HT-29 (cell line): ENCODE results near the gene SLITRK1. TPM values are rescaled to one million over a fixed set of nuclear protein-coding genes. Genes with fewer than 3 reads are reported as not detected.

ENCODE experiments used
- DNase-seq: peaks from one replicate; pipeline ENCODE4 v3.0.0-alpha.2; 2015; ENCODE audit warnings: low spot score
- total RNA-seq: library from RNA; depleted of rRNA; stranded (reverse); fragments of >200 nt; shearing (Covaris generic); gene quantifications from 2 replicates; pipeline ENCODE4 v1.2.3, GENCODE V29; 2014

SLITRK1 gene
- total RNA-seq, 1 experiment from 2014 or later, result not detected

DNA sequence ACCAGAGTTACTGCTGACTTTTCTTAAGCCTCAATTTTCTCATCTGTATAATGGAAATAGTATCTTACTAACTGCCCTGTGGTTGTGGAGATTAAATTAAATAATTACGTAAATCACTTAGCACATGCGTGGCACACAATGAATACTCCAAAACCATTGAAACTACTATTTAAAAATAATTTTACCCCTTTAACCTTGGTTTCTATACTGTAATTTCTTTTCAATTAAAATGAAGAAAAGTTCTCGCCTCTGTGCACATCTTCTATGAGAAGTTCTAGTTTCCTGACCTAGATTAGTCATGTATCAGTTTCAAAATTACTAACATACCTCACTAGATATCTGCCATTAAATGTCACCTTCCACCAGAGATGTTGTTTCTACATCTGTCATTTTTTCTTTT lies 5.7 kb downstream of the SLITRK1 start:
- no peak for DNase-seq

DNA sequence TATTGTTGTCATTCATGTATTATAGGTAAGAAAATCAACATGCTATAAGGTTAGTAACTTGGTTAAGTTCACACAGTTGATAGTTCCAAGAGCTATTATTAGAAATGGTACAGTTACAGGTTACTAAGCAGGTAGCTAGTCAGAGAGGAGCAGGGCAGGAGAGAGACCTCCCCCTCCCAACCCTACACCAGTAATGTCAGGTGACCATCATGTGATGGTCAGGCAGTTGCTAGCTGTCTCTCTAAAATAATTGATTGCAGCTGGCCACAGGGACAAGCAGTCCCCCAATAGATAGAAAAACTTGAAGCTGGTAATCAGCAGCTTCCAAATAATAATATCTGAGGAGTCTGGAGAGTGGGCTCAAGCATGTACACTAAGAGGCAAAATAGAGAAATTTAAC lies 14.6 kb downstream of the SLITRK1 start:
- DNase-seq, result no peak

DNA sequence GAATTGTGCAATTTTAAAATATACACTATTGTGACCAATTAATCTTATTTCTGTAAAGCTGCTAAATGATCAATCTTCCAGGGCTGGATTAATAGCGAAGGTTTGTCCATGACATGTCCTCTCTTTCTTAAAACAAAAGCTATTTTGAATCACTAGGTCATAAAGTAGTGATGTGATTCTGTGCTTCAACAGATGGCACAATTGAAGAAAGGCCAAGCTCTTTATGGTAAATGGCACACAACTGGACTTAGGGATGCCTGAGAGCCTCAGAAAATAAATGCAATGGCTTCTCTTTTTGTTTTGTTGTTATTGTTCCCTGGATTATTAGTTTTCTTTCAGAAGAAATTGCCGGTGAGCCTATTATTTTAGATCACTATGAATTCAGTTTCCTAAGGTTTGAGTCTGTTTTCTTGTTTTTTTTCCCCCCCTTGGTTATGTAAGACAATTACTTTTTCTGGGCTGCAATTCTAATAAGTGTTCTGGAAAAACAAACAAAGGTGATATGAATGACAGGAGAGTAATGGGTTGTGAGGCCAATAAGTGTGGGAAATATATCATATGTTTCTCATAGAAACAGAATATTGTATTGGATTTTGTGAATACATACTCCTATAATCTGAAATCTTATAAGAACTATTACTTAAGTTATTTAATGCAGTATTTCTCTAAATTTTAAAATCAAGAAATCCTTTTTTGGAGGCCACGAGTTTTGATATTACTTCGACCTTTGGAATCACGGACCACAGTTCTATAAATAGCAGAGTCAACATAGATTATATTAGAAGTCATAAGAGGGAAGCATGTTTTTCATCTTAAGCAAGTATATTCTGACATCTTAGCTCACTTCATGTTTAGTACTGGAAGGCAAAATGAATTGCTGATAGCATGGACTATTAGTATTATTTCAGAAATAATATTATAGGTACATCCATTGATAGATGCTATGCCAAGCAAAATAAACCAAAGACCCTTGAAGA lies 16.8 kb downstream of the SLITRK1 start:
- no peak for DNase-seq

DNA sequence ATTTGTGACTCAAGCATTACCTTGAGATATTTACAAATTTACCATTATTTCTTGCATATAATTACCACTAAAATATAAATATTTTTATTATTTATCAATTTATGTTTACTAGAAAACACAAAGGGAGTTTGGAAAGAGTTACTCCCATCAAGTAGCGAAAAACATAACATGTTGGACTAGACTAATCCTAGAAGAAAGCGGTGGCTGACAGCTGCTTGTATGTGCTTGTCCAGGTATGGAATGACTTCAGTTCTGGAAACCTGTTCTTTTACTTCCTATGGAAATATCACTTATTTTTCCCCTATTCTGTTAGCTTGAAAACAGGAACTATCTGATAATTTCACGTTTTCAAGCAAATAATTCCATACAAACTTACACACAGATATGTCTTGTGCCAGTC lies 28.5 kb downstream of the SLITRK1 start:
- DNase-seq, result no peak

DNA sequence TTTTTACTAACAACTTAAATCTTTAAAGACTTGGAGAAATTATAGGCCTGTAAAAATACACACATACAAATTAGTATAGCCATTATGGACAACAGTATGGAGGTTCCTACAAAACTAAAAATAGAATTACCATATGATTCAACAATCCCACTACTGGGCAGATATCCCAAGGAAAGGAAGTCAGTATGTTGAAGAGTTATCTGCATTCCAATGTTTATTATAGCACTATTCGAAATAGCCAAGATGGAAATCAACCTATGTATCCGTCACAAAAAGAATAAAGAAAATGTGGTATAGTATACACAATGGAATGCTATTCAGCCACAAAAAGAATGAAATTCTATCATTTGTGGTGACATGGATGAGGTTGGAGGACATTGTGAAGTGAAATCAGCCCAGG lies 37.2 kb downstream of the SLITRK1 start:
- no peak for DNase-seq

DNA sequence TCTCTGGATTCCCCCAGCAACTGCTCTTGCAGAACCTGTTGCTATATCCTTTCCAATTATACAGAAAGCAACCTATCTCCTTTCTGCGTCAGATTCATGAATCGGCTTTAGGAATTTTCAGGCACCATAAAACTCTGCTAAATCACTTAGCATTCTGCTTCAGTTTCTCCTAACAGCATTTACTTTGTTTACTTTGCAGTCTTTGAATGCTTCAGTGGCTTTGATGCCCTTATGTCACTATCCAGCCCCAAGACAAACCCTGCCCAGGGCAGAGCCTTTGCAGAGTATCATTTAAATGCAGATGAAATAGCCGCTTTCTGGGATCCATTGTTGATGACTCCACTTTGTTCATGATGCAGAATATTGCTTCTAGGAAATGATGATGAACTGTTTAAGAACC lies 43.1 kb downstream of the SLITRK1 start:
- DNase-seq, result no peak

DNA sequence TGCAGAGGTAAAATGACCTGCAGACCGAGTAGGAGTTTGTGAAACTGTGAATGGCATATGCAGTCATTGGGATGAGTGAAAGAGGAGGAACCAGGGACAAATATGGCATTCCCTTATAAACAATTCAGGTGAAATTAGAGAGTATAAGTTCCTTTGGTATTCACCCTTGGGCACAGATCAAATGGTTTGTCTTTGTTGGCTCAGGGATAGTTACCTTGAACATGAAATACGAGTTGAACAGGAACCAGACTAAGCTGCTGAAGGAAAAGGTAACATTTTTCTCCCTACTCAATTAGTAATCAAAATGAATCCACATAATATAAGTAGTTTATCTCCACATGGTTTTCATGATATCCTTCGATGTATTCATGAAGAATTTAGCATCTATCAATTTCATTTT lies 50.5 kb downstream of the SLITRK1 start:
- DNase-seq, result no peak

DNA sequence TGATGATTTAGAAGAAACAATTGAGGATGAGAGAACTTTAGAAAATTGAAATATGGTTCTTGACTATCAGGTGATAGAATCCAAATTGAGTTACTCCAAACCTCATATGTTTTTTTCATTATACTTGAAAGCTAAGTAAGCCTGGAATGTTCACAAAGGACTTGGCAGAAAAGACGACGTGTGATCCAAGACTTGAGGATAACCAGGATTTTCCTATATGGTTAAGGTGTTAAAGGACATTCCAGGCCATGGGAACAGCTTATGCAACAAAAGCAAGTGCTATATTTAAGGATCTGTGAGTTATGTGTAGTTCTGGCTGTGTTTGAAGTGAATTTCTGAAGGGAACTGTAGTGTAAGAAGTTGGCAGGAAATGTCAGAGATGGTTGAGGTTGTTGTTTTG lies 52.5 kb downstream of the SLITRK1 start:
- DNase-seq, result no peak

DNA sequence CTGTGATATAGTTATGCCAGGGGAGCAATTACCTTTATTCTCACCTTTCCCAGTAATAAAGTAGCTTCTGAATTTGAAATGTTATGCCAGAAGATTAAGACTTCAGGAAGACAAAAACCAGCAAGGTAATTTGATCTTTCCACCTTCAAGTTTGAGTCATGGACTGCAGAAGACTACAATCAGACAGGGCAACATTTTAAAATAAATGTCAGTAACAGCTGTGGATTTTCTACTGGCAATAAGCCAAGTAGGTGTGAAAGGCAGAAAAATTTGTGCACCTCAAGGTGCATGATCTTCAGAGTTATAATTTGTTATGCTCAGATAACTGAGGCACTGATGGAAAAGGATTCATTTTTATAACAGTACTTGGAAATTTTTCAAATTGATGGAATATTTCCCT lies 54.9 kb downstream of the SLITRK1 start:
- no peak for DNase-seq
